Measurements from ENCODE around the gene ATP6V0C. TPM values are rescaled to one million over a fixed set of nuclear protein-coding genes. Genes with fewer than 3 reads are reported as not detected.

ATP6V0C gene
- total RNA-seq, 4 donors from 2014 or later, result 103 to 147 (median 120) TPM

GRCh38 chr16:2520784-2521531, 7.2 kb downstream of the ATP6V0C start:
- peak in 1 of 2 donors; percentile 13 for TF ChIP-seq CTCF (IDR thresholded peaks at IDR 0.05)
- TF ChIP-seq EP300 (IDR thresholded peaks at IDR 0.05), result no peak
- Histone ChIP-seq H3K27me3 (no peaks in the 10 kb centered on the region), H3K4me3 (peak overlapping the region; percentile 82), H3K36me3 (peaks cover 33% of the 10 kb centered on the region), H3K27ac (peak overlapping the region; percentile 99), H3K9me3 (no peaks in the 10 kb centered on the region), H3K4me1 (peaks cover 66% of the 10 kb centered on the region)
- WGBS, result 53% methylated on average over 8 of the region's 41 CpGs
- peak; percentile 76 to 85 for DNase-seq (ENCODE audit: low spot score in 2 of 2)

DNA sequence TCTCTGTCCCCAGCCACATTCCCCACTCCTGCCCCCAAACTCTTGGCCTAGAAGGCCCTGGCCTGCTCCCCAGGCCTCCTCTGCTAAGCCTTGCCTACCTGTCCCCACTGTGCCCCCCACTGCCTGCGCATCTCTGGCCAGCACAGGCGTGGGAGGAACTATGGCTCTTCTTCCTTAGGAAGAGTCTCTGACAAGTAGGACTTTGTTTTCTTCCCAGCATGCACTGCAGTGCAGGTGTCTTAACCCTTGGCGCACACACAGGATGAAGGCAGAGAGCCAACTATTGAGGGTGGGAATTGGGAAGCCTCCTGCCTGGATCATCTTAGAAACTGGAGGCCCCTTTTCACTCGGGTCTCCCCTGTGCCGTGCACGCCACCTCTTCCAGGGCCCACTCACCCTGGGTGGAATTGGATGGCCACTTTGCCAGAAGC, 10.1 kb downstream of the ATP6V0C start:
- WGBS, result 82% methylated on average over 6 of the region's 6 CpGs
- H3K4me3 ChIP-seq, result no peak overlapping the region
- H3K27me3 ChIP-seq, result no peaks in the 10 kb centered on the region
- no peak for DNase-seq (ENCODE audit: low spot score in 2 of 2)
- H3K4me1 ChIP-seq, result peaks cover 40% of the 10 kb centered on the region
- H3K27ac ChIP-seq, result no peak overlapping the region
- H3K9me3 ChIP-seq, result no peaks in the 10 kb centered on the region
- peaks cover 61% of the 10 kb centered on the region for H3K36me3 ChIP-seq
- TF ChIP-seq POLR2AphosphoS5 (IDR thresholded peaks at IDR 0.05), result no peak
- TF ChIP-seq CTCF (IDR thresholded peaks at IDR 0.05), result no peak
- TF ChIP-seq POLR2A (IDR thresholded peaks at IDR 0.05), result no peak
- TF ChIP-seq EP300 (IDR thresholded peaks at IDR 0.05), result no peak

- Histone ChIP-seq H3K27ac (no peak overlapping the region), H3K27me3 (no peaks in the 10 kb centered on the region), H3K4me1 (peaks cover 34% of the 10 kb centered on the region), H3K4me3 (no peak overlapping the region), H3K9me3 (no peaks in the 10 kb centered on the region), H3K36me3 (peaks cover 65% of the 10 kb centered on the region)
- 96% methylated on average over 9 of the region's 9 CpGs for WGBS
- no peak for DNase-seq (ENCODE audit: low spot score in 2 of 2)
- TF ChIP-seq POLR2A (IDR thresholded peaks at IDR 0.05) (no peak), POLR2AphosphoS5 (IDR thresholded peaks at IDR 0.05) (no peak), EP300 (IDR thresholded peaks at IDR 0.05) (no peak), CTCF (IDR thresholded peaks at IDR 0.05) (no peak)
Observed at GRCh38 chr16:2524339-2524938, 10.7 kb downstream of the ATP6V0C start.

DNA sequence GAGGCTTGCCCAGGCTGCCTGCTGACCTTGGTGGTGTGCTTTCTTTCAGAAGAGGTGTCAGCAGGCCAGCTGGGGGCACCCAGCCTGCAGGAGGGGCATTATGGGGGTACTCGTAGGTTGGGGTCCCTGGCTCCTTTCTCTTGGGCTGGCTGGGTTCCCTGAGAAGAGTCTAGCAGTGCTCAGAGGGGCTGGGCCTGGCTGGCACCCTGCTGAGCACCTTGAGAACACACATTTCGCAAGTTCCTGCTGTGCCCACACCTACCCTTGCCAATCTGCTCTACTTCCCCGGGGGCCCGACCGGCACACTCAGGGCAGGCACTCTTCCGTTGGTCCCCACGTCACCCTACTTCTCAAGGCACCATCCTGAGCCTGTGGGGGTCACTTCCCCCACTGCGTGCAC, 12.4 kb downstream of the ATP6V0C start:
- DNase-seq (ENCODE audit: low spot score in 2 of 2), result no peak
- no peaks in the 10 kb centered on the region for H3K27me3 ChIP-seq
- WGBS, result 83% methylated on average over 6 of the region's 8 CpGs
- H3K4me1 ChIP-seq, result peaks cover 27% of the 10 kb centered on the region
- peaks cover 65% of the 10 kb centered on the region for H3K36me3 ChIP-seq
- no peaks in the 10 kb centered on the region for H3K9me3 ChIP-seq
- H3K4me3 ChIP-seq, result no peak overlapping the region
- no peak overlapping the region for H3K27ac ChIP-seq
- no peak for TF ChIP-seq POLR2A (IDR thresholded peaks at IDR 0.05)
- no peak for TF ChIP-seq EP300 (IDR thresholded peaks at IDR 0.05)

DNA sequence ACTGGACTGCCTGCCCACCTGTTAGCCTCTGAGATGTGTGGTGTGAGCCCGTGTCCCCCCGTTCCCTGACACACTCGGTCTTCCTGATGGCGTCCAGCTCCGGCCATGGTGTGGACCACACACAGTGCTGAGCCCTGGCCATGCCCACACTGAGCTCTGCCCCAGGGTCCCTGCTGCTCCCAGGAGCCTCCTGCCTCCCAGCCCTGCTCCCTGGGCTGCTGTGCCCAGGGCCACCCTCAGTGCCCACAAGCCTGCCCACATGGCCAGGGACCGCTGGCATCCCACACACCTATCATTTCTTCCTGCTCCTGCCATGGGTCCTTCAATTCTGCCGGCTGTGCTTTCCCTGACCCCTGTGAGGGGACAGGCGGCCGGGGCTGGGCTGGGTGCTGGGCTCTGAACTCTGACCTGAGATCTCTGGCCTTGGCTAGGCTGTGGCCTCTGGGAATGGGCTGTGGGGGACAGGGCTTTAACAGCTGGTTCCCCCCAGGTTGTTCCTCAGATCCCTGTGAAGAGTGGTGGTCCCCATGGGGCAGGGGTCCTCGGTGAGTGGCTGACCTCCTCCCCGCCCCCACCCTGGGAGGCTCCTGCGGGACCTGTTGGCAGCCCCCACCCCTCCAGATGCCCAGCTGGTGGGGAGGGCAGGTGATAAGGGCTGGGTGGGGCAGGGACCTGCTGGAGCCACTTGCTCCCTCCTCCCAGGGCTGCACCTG, 13.5 kb downstream of the ATP6V0C start:
- Histone ChIP-seq H3K27ac (no peak overlapping the region), H3K27me3 (no peaks in the 10 kb centered on the region), H3K36me3 (peaks cover 65% of the 10 kb centered on the region), H3K4me3 (no peak overlapping the region), H3K9me3 (no peaks in the 10 kb centered on the region), H3K4me1 (peaks cover 28% of the 10 kb centered on the region)
- no peak for DNase-seq (ENCODE audit: low spot score in 2 of 2)
- no CpG with 5 or more reads among the region's 12 CpGs for WGBS
- TF ChIP-seq POLR2AphosphoS5 (IDR thresholded peaks at IDR 0.05) (no peak), CTCF (IDR thresholded peaks at IDR 0.05) (no peak), POLR2A (IDR thresholded peaks at IDR 0.05) (no peak), EP300 (IDR thresholded peaks at IDR 0.05) (no peak)
